H7 (cell line): Measurements from ENCODE around the gene KCNJ18. TPM values are rescaled to one million over a fixed set of nuclear protein-coding genes. Genes with fewer than 3 reads are reported as not detected.
"Not testable (repeated sequence)": the region's sequence is repeated elsewhere in the genome, so short reads cannot be mapped to it uniquely, and the experiment has no call there.

Experiments
- DNase-seq: peaks from one replicate; pipeline ENCODE4 v3.0.0; 2012
- H3K27me3 ChIP-seq: 2 replicates; pipeline ENCODE4 v1.6.0; 2011; ENCODE audit warnings: mild to moderate bottlenecking, low read length; ENCODE audit not compliant: control insufficient read depth, insufficient read depth
- H3K36me3 ChIP-seq: replicated peaks from 2 replicates; pipeline ENCODE4 v1.5.1; 2011; ENCODE audit warnings: low read length; ENCODE audit not compliant: control insufficient read depth, insufficient read depth
- H3K4me3 ChIP-seq: 2 replicates; pipeline ENCODE4 v1.5.1; 2011; ENCODE audit warnings: low read depth, mild to moderate bottlenecking, control low read depth, low read length, moderate library complexity; ENCODE audit not compliant: insufficient read depth
- total RNA-seq: library from RNA; depleted of rRNA; stranded (reverse); fragments of >200 nt; shearing (Covaris generic); gene quantifications from 2 replicates; pipeline ENCODE4 v1.2.3, GENCODE V29; 2014

The KCNJ18 gene
- total RNA-seq, 1 experiment from 2014 or later = not detected

- H3K4me3 ChIP-seq, H3K27me3 ChIP-seq, H3K36me3 ChIP-seq, DNase-seq: not testable (repeated sequence)
Measured at GRCh38 chr17:21667413-21668117, 24.8 kb upstream of the KCNJ18 start.

- H3K27me3 ChIP-seq, H3K4me3 ChIP-seq, DNase-seq, H3K36me3 ChIP-seq: not testable (repeated sequence)
Measured at GRCh38 chr17:21668118-21668488, 24.2 kb upstream of the KCNJ18 start.

GRCh38 chr17:21668746-21669508 is 23.4 kb upstream of the KCNJ18 start:
- not testable (repeated sequence) for H3K36me3 ChIP-seq, DNase-seq, H3K4me3 ChIP-seq, H3K27me3 ChIP-seq

- not testable (repeated sequence) for H3K36me3 ChIP-seq, H3K27me3 ChIP-seq, DNase-seq
Measured at GRCh38 chr17:21669616-21670360, 22.5 kb upstream of the KCNJ18 start.

GRCh38 chr17:21670361-21671155 is 21.8 kb upstream of the KCNJ18 start:
- not testable (repeated sequence) for DNase-seq, H3K27me3 ChIP-seq, H3K4me3 ChIP-seq, H3K36me3 ChIP-seq

More at GRCh38 chr17:21669616-21670360, 22.5 kb upstream of the KCNJ18 start:
- not testable (repeated sequence) for H3K4me3 ChIP-seq

- H3K27me3 ChIP-seq, H3K4me3 ChIP-seq, H3K36me3 ChIP-seq, DNase-seq: not testable (repeated sequence)
Measured at GRCh38 chr17:21671437-21671836, 20.9 kb upstream of the KCNJ18 start.

- DNase-seq, H3K27me3 ChIP-seq, H3K4me3 ChIP-seq, H3K36me3 ChIP-seq: not testable (repeated sequence)
Measured at GRCh38 chr17:21671871-21672270, 20.5 kb upstream of the KCNJ18 start.

GRCh38 chr17:21673451-21674241 is 18.7 kb upstream of the KCNJ18 start:
- not testable (repeated sequence) for DNase-seq, H3K36me3 ChIP-seq, H3K4me3 ChIP-seq, H3K27me3 ChIP-seq

GRCh38 chr17:21674242-21674731 is 18.0 kb upstream of the KCNJ18 start:
- DNase-seq = no peak
- no peaks in the 10 kb centered on the region; the same call in 1 of the 2 replicates for H3K27me3 ChIP-seq

GRCh38 chr17:21674891-21675738 is 17.2 kb upstream of the KCNJ18 start:
- H3K36me3 ChIP-seq, H3K27me3 ChIP-seq, H3K4me3 ChIP-seq, DNase-seq: not testable (repeated sequence)

More at GRCh38 chr17:21674242-21674731, 18.0 kb upstream of the KCNJ18 start:
- Histone ChIP-seq H3K4me3 (no peak overlapping the region), H3K36me3 (no peaks in the 10 kb centered on the region)

GRCh38 chr17:21675739-21676130 is 16.6 kb upstream of the KCNJ18 start:
- not testable (repeated sequence) for DNase-seq, H3K4me3 ChIP-seq, H3K27me3 ChIP-seq, H3K36me3 ChIP-seq

- Histone ChIP-seq H3K27me3 (no peaks in the 10 kb centered on the region; the same call in 1 of the 2 replicates), H3K4me3 (no peak overlapping the region), H3K36me3 (no peaks in the 10 kb centered on the region)
- DNase-seq = no peak
Measured at GRCh38 chr17:21676281-21677111, 15.8 kb upstream of the KCNJ18 start.
